ENCODE results near the gene PRSS56.

- TF ChIP-seq EZH2 (IDR thresholded peaks at IDR 0.05; ENCODE audit: low read length, missing control alignments) = no peak
- TF ChIP-seq, protein P1, sequence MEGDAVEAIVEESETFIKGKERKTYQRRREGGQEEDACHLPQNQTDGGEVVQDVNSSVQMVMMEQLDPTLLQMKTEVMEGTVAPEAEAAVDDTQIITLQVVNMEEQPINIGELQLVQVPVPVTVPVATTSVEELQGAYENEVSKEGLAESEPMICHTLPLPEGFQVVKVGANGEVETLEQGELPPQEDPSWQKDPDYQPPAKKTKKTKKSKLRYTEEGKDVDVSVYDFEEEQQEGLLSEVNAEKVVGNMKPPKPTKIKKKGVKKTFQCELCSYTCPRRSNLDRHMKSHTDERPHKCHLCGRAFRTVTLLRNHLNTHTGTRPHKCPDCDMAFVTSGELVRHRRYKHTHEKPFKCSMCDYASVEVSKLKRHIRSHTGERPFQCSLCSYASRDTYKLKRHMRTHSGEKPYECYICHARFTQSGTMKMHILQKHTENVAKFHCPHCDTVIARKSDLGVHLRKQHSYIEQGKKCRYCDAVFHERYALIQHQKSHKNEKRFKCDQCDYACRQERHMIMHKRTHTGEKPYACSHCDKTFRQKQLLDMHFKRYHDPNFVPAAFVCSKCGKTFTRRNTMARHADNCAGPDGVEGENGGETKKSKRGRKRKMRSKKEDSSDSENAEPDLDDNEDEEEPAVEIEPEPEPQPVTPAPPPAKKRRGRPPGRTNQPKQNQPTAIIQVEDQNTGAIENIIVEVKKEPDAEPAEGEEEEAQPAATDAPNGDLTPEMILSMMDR (conservative IDR thresholded peaks at IDR 0.05 in 1 of 2, IDR thresholded peaks at IDR 0.05 in 1 of 2; ENCODE audit: low read depth in 1 of 2, low read length in 2 of 2) = no peak
Observed at GRCh38 chr2:232556426-232556825, 36.2 kb downstream of the PRSS56 start.

All from fibroblast of lung (primary cell).